Spinal cord (tissue), 10 donors: Measurements from ENCODE around the gene MSX1. TPM values are rescaled to one million over a fixed set of nuclear protein-coding genes. Genes with fewer than 3 reads are reported as not detected.

Experiments used
- DNase-seq, 6 donors: peaks; one replicate each; pipeline versions ENCODE4 v3.0.0 to v3.0.0-alpha.2; 2013 to 2015; ENCODE audit warnings: low spot score in 6 of 6, low read depth in 4 of 6
- H3K27ac ChIP-seq: one replicate; pipeline ENCODE4 v1.5.1; 2013; ENCODE audit warnings: low read depth, low read length, control low read depth
- H3K27me3 ChIP-seq: one replicate; pipeline ENCODE4 v1.6.1; 2013; ENCODE audit warnings: low read length; ENCODE audit not compliant: control insufficient read depth, insufficient read depth
- H3K36me3 ChIP-seq: one replicate; pipeline ENCODE4 v1.6.1; 2013; ENCODE audit warnings: low read length; ENCODE audit not compliant: control insufficient read depth, insufficient read depth
- H3K4me1 ChIP-seq: one replicate; pipeline ENCODE4 v1.6.1; 2013; ENCODE audit warnings: low read length; ENCODE audit not compliant: control insufficient read depth, insufficient read depth
- H3K4me3 ChIP-seq: one replicate; pipeline ENCODE4 v1.5.1; 2013; ENCODE audit warnings: low read depth, low read length, control low read depth
- H3K9me3 ChIP-seq: one replicate; pipeline ENCODE4 v1.6.1; 2013; ENCODE audit warnings: low read length; ENCODE audit not compliant: control insufficient read depth, insufficient read depth
- WGBS: methylation state at CpG from one replicate; pipeline ENCODE4 v1.1.5; 2013; ENCODE audit warnings: missing lambda C conversion rate; ENCODE audit not compliant: insufficient coverage; 5-methylcytosine and 5-hydroxymethylcytosine counted together
- long read RNA-seq, 4 donors: transcript quantifications; one replicate each; lab custom pipeline, GENCODE V29; 2026
- polyA plus RNA-seq, 2 donors: library from polyadenylated mRNA; unstranded; fragments of 120-200 nt; gene quantifications; one replicate each; pipeline ENCODE4 v1.2.1, GENCODE V29; 2013; ENCODE audit not compliant: insufficient read length in 2 of 2
- total RNA-seq, 2 donors: library from RNA; depleted of rRNA in 1 of 2; stranded (reverse); fragments of 120-200 nt in 1 of 2; fragments of >200 nt in 1 of 2; gene quantifications; one replicate each; pipeline versions ENCODE4 v1.2.3 to v1.2.4, GENCODE V29; 2013 to 2014
- donor health status: healthy.

MSX1 gene
- total RNA-seq (10 to 100 TPM in 1 of 2 donors, 1 to 10 TPM in 1; 1.7 to 48.8 TPM), polyA plus RNA-seq (10 to 100 TPM; 10.5 to 11.5 TPM)
- long read RNA-seq, donor 1, partial matches to known transcripts: 0 of 4 reads
- long read RNA-seq, donor 1, other reads (novel, unspliced or antisense): 0 of 4 reads
- long read RNA-seq, donor 2, partial matches to known transcripts: 0 of 2 reads
- long read RNA-seq, donor 2, other reads (novel, unspliced or antisense): 0 of 2 reads
- long read RNA-seq, donor 3, partial matches to known transcripts: 0 of 2 reads
- long read RNA-seq, donor 3, other reads (novel, unspliced or antisense): 0 of 2 reads
- long read RNA-seq, donor 4, partial matches to known transcripts: 0 of 2 reads
- long read RNA-seq, donor 4, other reads (novel, unspliced or antisense): 0 of 2 reads

GRCh38 chr4:4859325-4859798, at the start of gene MSX1:
TSS of gene MSX1 (plus strand) at chr4:4859665. CDS start at chr4:4859900, 235 bp downstream.
- WGBS: under 1% methylated on average over 43 of the region's 44 CpGs
- Histone ChIP-seq H3K4me3 (peak within 1 kb of the TSS; percentile 42), H3K9me3 (no peaks in the 10 kb centered on the region), H3K27me3 (peaks cover 92% of the 10 kb centered on the region), H3K27ac (no peak within 1 kb of the TSS), H3K36me3 (peaks cover 10% of the 10 kb centered on the region), H3K4me1 (peaks cover 53% of the 10 kb centered on the region)
- peak in 5 of 6 donors; percentile 52 to 94 (median 77) for DNase-seq

DNA sequence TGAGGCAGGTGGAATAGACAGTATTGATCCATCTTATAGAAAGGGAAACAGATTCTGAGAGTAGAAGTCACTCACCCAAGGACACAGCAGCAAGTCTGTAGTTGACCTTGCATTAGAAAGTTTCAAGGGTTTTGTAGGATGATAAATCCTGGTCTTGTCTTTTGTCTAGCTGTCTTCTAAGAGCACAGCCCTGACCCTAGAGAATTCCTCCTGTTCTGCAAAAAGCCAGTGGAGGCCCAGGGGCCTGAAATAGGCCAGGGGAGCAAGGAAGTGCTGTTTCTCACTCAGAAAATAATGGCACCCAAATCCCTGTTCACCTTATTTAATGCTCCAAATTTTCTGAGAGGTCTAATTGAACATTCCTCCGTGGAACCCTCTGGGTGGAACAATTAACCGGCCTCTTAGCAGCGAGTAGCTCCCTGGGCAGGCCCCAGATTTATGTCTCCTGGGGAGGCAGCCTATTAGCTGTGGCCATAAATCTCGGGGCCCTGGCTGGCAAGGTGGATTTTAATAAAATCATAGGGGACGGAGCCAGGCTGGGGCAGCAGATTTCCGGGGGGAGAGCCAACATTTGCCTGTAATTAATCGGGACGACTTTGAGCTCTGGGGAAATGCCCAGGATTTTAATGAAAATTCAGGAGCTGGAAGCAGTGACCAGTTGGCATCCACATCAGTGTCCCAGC, 49.2 kb upstream of the MSX1 start:
- Histone ChIP-seq H3K4me1 (peaks cover 16% of the 10 kb centered on the region), H3K9me3 (no peaks in the 10 kb centered on the region), H3K4me3 (no peak overlapping the region), H3K27ac (no peak overlapping the region), H3K36me3 (no peaks in the 10 kb centered on the region), H3K27me3 (no peaks in the 10 kb centered on the region)
- peak in 2 of 6 donors; percentile 79 to 83 for DNase-seq
- 26% methylated on average over 8 of the region's 8 CpGs for WGBS

GRCh38 chr4:4810778-4811177, 48.7 kb upstream of the MSX1 start:
- no peak overlapping the region for H3K4me3 ChIP-seq
- peaks cover 10% of the 10 kb centered on the region for H3K4me1 ChIP-seq
- no peaks in the 10 kb centered on the region for H3K27me3 ChIP-seq
- H3K9me3 ChIP-seq: no peaks in the 10 kb centered on the region
- no peak for DNase-seq
- H3K36me3 ChIP-seq: no peaks in the 10 kb centered on the region
- H3K27ac ChIP-seq: no peak overlapping the region

GRCh38 chr4:4812145-4812794, 47.2 kb upstream of the MSX1 start:
- H3K36me3 ChIP-seq: no peaks in the 10 kb centered on the region
- no peaks in the 10 kb centered on the region for H3K27me3 ChIP-seq
- peaks cover 9% of the 10 kb centered on the region for H3K4me1 ChIP-seq
- H3K27ac ChIP-seq: no peak overlapping the region
- H3K9me3 ChIP-seq: no peaks in the 10 kb centered on the region
- WGBS: 92% methylated on average over 2 of the region's 4 CpGs
- DNase-seq: no peak
- no peak overlapping the region for H3K4me3 ChIP-seq

DNA sequence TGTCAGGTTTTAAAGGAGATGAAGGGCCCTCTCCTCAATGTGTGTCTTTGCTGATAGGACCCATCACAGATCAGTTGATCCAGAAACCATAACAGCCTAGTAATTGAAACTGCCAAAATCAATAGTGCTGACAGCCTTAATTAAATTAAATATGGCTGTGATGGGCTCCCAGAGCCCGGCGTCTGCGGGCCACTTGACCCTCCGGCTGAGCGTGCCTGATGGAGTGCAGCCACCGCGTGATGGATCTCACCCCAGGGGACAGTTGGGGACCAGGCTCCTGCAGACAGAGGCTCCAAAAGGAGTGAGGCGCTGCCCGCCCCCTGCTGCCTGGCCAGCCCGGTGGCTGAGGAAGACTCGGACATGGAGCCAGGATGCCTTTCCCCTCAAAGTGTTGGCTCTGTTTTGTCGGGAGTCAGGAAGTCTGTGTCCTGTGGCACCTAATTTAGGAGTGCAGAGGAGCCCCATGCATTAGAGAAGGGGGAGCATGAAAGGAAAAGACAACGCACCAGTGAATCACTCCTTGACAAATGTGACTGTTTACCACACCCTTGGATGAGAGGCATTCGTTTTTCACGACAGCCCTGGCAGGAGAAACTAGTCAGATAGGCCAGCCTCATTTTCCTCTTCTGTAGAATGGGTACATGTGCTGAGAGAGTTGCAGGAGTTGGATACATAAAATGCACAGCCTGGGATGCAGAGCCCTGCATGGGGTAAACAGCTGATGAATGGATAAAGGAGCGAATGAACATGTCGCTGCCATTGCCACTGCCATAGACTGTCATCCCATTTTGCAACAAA, 40.9 kb upstream of the MSX1 start:
- Histone ChIP-seq H3K27ac (no peak overlapping the region), H3K36me3 (no peaks in the 10 kb centered on the region), H3K9me3 (peaks cover 2% of the 10 kb centered on the region), H3K4me1 (peaks cover 21% of the 10 kb centered on the region), H3K4me3 (no peak overlapping the region), H3K27me3 (no peaks in the 10 kb centered on the region)
- WGBS: 45% methylated on average over 14 of the region's 17 CpGs
- DNase-seq: peak in 1 of 6 donors; percentile 63

GRCh38 chr4:4819213-4819606, 40.3 kb upstream of the MSX1 start:
- H3K4me1 ChIP-seq: peaks cover 21% of the 10 kb centered on the region
- DNase-seq: peak in 2 of 6 donors; percentile 15 to 72
- 61% methylated on average over 5 of the region's 5 CpGs for WGBS
- H3K27ac ChIP-seq: peak overlapping the region; percentile 83
- H3K36me3 ChIP-seq: no peaks in the 10 kb centered on the region
- no peak overlapping the region for H3K4me3 ChIP-seq
- H3K9me3 ChIP-seq: peaks cover 2% of the 10 kb centered on the region
- H3K27me3 ChIP-seq: no peaks in the 10 kb centered on the region

GRCh38 chr4:4820261-4820660, 39.2 kb upstream of the MSX1 start:
- H3K27ac ChIP-seq: peak overlapping the region; percentile 83
- no peaks in the 10 kb centered on the region for H3K27me3 ChIP-seq
- DNase-seq: peak in 4 of 6 donors; percentile 70 to 90 (median 78)
- peaks cover 21% of the 10 kb centered on the region for H3K4me1 ChIP-seq
- WGBS: 11% methylated on average over 14 of the region's 14 CpGs
- no peaks in the 10 kb centered on the region for H3K36me3 ChIP-seq
- no peak overlapping the region for H3K4me3 ChIP-seq
- peaks cover 2% of the 10 kb centered on the region for H3K9me3 ChIP-seq

GRCh38 chr4:4820739-4821138, 38.7 kb upstream of the MSX1 start:
- 78% methylated on average over 3 of the region's 3 CpGs for whole genome bisulfite sequencing
- Histone ChIP-seq H3K4me3 (no peak overlapping the region), H3K27me3 (no peaks in the 10 kb centered on the region), H3K27ac (peak overlapping the region; percentile 45), H3K9me3 (peaks cover 2% of the 10 kb centered on the region), H3K4me1 (peaks cover 21% of the 10 kb centered on the region), H3K36me3 (no peaks in the 10 kb centered on the region)
- DNase-seq: no peak

GRCh38 chr4:4821577-4821976, 37.9 kb upstream of the MSX1 start:
- H3K36me3 ChIP-seq: no peaks in the 10 kb centered on the region
- no peak overlapping the region for H3K27ac ChIP-seq
- peaks cover 2% of the 10 kb centered on the region for H3K9me3 ChIP-seq
- no peak for DNase-seq
- no peaks in the 10 kb centered on the region for H3K27me3 ChIP-seq
- peaks cover 21% of the 10 kb centered on the region for H3K4me1 ChIP-seq
- no peak overlapping the region for H3K4me3 ChIP-seq
